Lower lobe of right lung (tissue), 2 donors: ENCODE measurements around the gene C1orf87. TPM values are rescaled to one million over a fixed set of nuclear protein-coding genes. Genes with fewer than 3 reads are reported as not detected.
A peak's percentile ranks its signal among the peaks of the same experiment; 100 is the strongest.

ENCODE experiments used
- ATAC-seq, 2 donors: fragments of 200-7000 bp; cut with Tn5 transposase; one replicate each; pipeline ENCODE4 v1.9.1; 2020 to 2022; ENCODE audit warnings: mild to moderate bottlenecking in 2 of 2, moderate library complexity in 2 of 2
- DNase-seq: peaks from one replicate; pipeline ENCODE4 v3.0.0-alpha.2; 2020
- H3K27ac ChIP-seq: fragments of 200-600 bp; one replicate; pipeline ENCODE4 v1.8.0; 2022
- H3K27me3 ChIP-seq: fragments of 200-600 bp; one replicate; pipeline ENCODE4 v1.8.0; 2022; ENCODE audit warnings: low read depth
- H3K36me3 ChIP-seq: fragments of 200-600 bp; one replicate; pipeline ENCODE4 v1.8.0; 2022; ENCODE audit warnings: mild to moderate bottlenecking
- H3K4me1 ChIP-seq: fragments of 200-600 bp; one replicate; pipeline ENCODE4 v1.8.0; 2022
- H3K4me3 ChIP-seq: fragments of 200-600 bp; one replicate; pipeline ENCODE4 v1.8.0; 2022; ENCODE audit warnings: mild to moderate bottlenecking
- H3K9me3 ChIP-seq: fragments of 200-600 bp; one replicate; pipeline ENCODE4 v1.8.0; 2022
- CTCF ChIP-seq: fragments of 200-600 bp; IDR thresholded peaks from one replicate; pipeline ENCODE4 v1.8.0; 2022; ENCODE audit warnings: antibody characterized with exemption, mild to moderate bottlenecking
- intact Hi-C: fragments of 100-400 bp; cut with DNase I; formaldehyde crosslinking; loops from one replicate; pipeline ENCODE4 v1.11.0; 2022
- total RNA-seq: library from RNA; stranded (reverse); fragmentation: NEBNext Ultra II Directional; extraction: Animal tissue kit (Norgen Biotek cat#: 25700); gene quantifications from one replicate; pipeline ENCODE4 v1.2.1, GENCODE V29; 2021
- donor health status: DM: no; HTN: yes; CAD: no; lungs with severe emphysema.

The C1orf87 gene
- total RNA-seq, 1 donor from 2014 or later, result 7.4 TPM

GRCh38 chr1:60036856-60037460 is 36.6 kb downstream of the C1orf87 start:
- H3K27me3 ChIP-seq, result no peaks in the 10 kb centered on the region
- no peak for TF ChIP-seq CTCF
- H3K36me3 ChIP-seq, result no peaks in the 10 kb centered on the region
- DNase-seq, result no peak
- no peaks in the 10 kb centered on the region for H3K9me3 ChIP-seq
- intact Hi-C loops, result no loop called here
- ATAC-seq, result no peak
- H3K27ac ChIP-seq, result no peak overlapping the region
- no peak overlapping the region for H3K4me3 ChIP-seq
- no peaks in the 10 kb centered on the region for H3K4me1 ChIP-seq

- Histone ChIP-seq H3K27ac (no peak overlapping the region), H3K4me1 (no peaks in the 10 kb centered on the region), H3K4me3 (no peak overlapping the region), H3K9me3 (no peaks in the 10 kb centered on the region), H3K36me3 (no peaks in the 10 kb centered on the region), H3K27me3 (no peaks in the 10 kb centered on the region)
- intact Hi-C loops, result no loop called here
- TF ChIP-seq CTCF, result no peak
- ATAC-seq (no peak), DNase-seq (no peak)
These were observed 37.6 kb downstream of the C1orf87 start for GRCh38 chr1:60035921-60036320.

- ATAC-seq, result peak; percentile 15 to 19
- TF ChIP-seq CTCF, result no peak
- intact Hi-C loops, result no loop called here
These were observed 38.6 kb downstream of the C1orf87 start for GRCh38 chr1:60034999-60035398.

GRCh38 chr1:60033066-60033465 is 40.5 kb downstream of the C1orf87 start:
- intact Hi-C loops, result no loop called here
- Histone ChIP-seq H3K4me1 (no peaks in the 10 kb centered on the region), H3K27me3 (no peaks in the 10 kb centered on the region), H3K36me3 (no peaks in the 10 kb centered on the region), H3K27ac (no peak overlapping the region), H3K9me3 (no peaks in the 10 kb centered on the region), H3K4me3 (no peak overlapping the region)
- no peak for DNase-seq
- no peak for TF ChIP-seq CTCF
- ATAC-seq, result no peak

More at GRCh38 chr1:60034999-60035398, 38.6 kb downstream of the C1orf87 start:
- no peaks in the 10 kb centered on the region for H3K36me3 ChIP-seq
- no peak for DNase-seq
- H3K9me3 ChIP-seq, result no peaks in the 10 kb centered on the region
- H3K4me3 ChIP-seq, result no peak overlapping the region
- H3K27ac ChIP-seq, result no peak overlapping the region
- no peaks in the 10 kb centered on the region for H3K4me1 ChIP-seq
- no peaks in the 10 kb centered on the region for H3K27me3 ChIP-seq

GRCh38 chr1:60031146-60031545 is 42.4 kb downstream of the C1orf87 start:
- intact Hi-C loops, result no loop called here
- no peak for ATAC-seq
- Histone ChIP-seq H3K9me3 (no peaks in the 10 kb centered on the region), H3K4me1 (no peaks in the 10 kb centered on the region), H3K27ac (no peak overlapping the region), H3K4me3 (no peak overlapping the region), H3K27me3 (no peaks in the 10 kb centered on the region), H3K36me3 (no peaks in the 10 kb centered on the region)
- TF ChIP-seq CTCF, result no peak
- no peak for DNase-seq
